ENCODE data around the gene DDX1. TPM values are rescaled to one million over a fixed set of nuclear protein-coding genes. Genes with fewer than 3 reads are reported as not detected.

Gene DDX1
- total and polyA plus RNA-seq, 10 of the 15 experiments (the other 5 are each of a cell fraction or from before 2014, with no cell fraction given): 53.2 to 134 (median 85.6) TPM

GRCh38 chr2:15603948-15604347 is 12.3 kb downstream of the DDX1 start:
- no peaks in the 10 kb centered on the region for H3K4me1 ChIP-seq (ENCODE audit: control insufficient read depth, insufficient read depth, low read length)
- intact Hi-C loops (cut with micrococcal nuclease; ENCODE audit: unreplicated experiment) (no loop called here), in situ Hi-C loops (cut with MboI) (no loop called here)
- H3K4me2 ChIP-seq (ENCODE audit: control insufficient read depth, insufficient read depth): no peak overlapping the region
- no peaks in the 10 kb centered on the region for H3K27me3 ChIP-seq (replicated peaks in 1 of 2; ENCODE audit: control insufficient read depth in 2 of 2, insufficient read depth in 2 of 2, low read length in 1 of 2)
- H3K79me2 ChIP-seq (ENCODE audit: control insufficient read depth, insufficient read depth, low read length): no peaks in the 10 kb centered on the region
- DNase-seq (ENCODE audit: low read depth, low spot score): no peak
- POLR2A ChIA-PET: no interaction called here
- peaks cover 14 to 28% of the 10 kb centered on the region in 2 experiments for H3K36me3 ChIP-seq (ENCODE audit: control insufficient read depth in 2 of 2, insufficient read depth in 2 of 2, low read length in 1 of 2)
- no peak for ATAC-seq
- no peaks in the 10 kb centered on the region for H4K20me1 ChIP-seq (ENCODE audit: control insufficient read depth, insufficient read depth)
- no peak overlapping the region for H3K4me3 ChIP-seq
- no peak overlapping the region for H3K27ac ChIP-seq (ENCODE audit: control insufficient read depth, insufficient read depth)
- TF ChIP-seq RAD51 (IDR thresholded peaks at IDR 0.05) (no peak), BACH1 (IDR thresholded peaks at IDR 0.05; ENCODE audit: borderline replicate concordance) (no peak), SP1 (IDR thresholded peaks at IDR 0.05; ENCODE audit: low read depth, low read length) (no peak), POLR2A (IDR thresholded peaks at IDR 0.05; ENCODE audit: low read depth, low read length) (no peak), PAX5 (IDR thresholded peaks at IDR 0.05; ENCODE audit: borderline replicate concordance, low read depth, low read length) (no peak), ZNF274 (IDR thresholded peaks at IDR 0.05; ENCODE audit: insufficient read depth, insufficient read length) (no peak), IKZF2 (IDR thresholded peaks at IDR 0.05) (no peak), BMI1 (IDR thresholded peaks at IDR 0.05; ENCODE audit: borderline replicate concordance) (no peak), LARP7 (IDR thresholded peaks at IDR 0.05) (no peak), RFX5 (IDR thresholded peaks at IDR 0.05; ENCODE audit: low read depth, low read length) (no peak), POLR2AphosphoS2 (IDR thresholded peaks at IDR 0.05; ENCODE audit: low read depth, low read length) (no peak)
- TF ChIP-seq, protein P1, sequence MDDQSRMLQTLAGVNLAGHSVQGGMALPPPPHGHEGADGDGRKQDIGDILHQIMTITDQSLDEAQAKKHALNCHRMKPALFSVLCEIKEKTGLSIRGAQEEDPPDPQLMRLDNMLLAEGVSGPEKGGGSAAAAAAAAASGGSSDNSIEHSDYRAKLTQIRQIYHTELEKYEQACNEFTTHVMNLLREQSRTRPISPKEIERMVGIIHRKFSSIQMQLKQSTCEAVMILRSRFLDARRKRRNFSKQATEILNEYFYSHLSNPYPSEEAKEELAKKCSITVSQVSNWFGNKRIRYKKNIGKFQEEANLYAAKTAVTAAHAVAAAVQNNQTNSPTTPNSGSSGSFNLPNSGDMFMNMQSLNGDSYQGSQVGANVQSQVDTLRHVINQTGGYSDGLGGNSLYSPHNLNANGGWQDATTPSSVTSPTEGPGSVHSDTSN (IDR thresholded peaks at IDR 0.05; ENCODE audit: insufficient replicate concordance, low read depth, low read length): no peak
- TF ChIP-seq, protein P2, sequence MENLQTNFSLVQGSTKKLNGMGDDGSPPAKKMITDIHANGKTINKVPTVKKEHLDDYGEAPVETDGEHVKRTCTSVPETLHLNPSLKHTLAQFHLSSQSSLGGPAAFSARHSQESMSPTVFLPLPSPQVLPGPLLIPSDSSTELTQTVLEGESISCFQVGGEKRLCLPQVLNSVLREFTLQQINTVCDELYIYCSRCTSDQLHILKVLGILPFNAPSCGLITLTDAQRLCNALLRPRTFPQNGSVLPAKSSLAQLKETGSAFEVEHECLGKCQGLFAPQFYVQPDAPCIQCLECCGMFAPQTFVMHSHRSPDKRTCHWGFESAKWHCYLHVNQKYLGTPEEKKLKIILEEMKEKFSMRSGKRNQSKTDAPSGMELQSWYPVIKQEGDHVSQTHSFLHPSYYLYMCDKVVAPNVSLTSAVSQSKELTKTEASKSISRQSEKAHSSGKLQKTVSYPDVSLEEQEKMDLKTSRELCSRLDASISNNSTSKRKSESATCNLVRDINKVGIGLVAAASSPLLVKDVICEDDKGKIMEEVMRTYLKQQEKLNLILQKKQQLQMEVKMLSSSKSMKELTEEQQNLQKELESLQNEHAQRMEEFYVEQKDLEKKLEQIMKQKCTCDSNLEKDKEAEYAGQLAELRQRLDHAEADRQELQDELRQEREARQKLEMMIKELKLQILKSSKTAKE (IDR thresholded peaks at IDR 0.05; ENCODE audit: low read depth, poor library complexity, severe bottlenecking): no peak
- RAD21 ChIA-PET (ENCODE audit: unreplicated experiment): no interaction called here
- no peak overlapping the region for H3K9ac ChIP-seq (ENCODE audit: control insufficient read depth, insufficient read depth, low read length)
- 98% methylated on average over 2 of the region's 2 CpGs for WGBS (ENCODE audit: insufficient coverage, insufficient replicate concordance, low lambda C conversion rate, missing lambda C conversion rate)
- H3K9me3 ChIP-seq (replicated peaks; ENCODE audit: control insufficient read depth, insufficient read depth, low read length): no peaks in the 10 kb centered on the region
- SMC1A ChIA-PET (ENCODE audit: uncharacterized antibody, unreplicated experiment): interaction anchor here (0.6 kb wide), 1 partner anchor 678 kb away, joined by 3 read pairs; no protein-coding TSS in a partner anchor
- CTCF ChIA-PET: interaction anchor here (0.7 to 1.1 kb wide), 2 partner anchors 8 to 16 kb away, joined by 3 read pairs; no protein-coding TSS in a partner anchor
- H2AFZ ChIP-seq (ENCODE audit: control insufficient read depth, low read depth, low read length): no peak overlapping the region
- BruUV-seq (replicated peaks): no TSS peak
- no peak for FAIRE-seq
